HL-60 (cell line): ENCODE results near the gene IFITM5.
"Not testable (repeated sequence)": the region's sequence is repeated elsewhere in the genome, so short reads cannot be mapped to it uniquely, and the experiment has no call there.

Experiments
- DNase-seq, 2 experiments: peaks; one replicate each; pipeline ENCODE4 v3.0.0-alpha.2; 2010 to 2020; ENCODE audit warnings: low read depth in 1 of 2, low spot score in 1 of 2
- H3K27ac ChIP-seq: fragments of 250-450 bp; sonication (Bioruptor Pico); replicated peaks from 2 replicates; pipeline ENCODE4 v1.5.1; 2020; ENCODE audit warnings: mild to moderate bottlenecking, moderate library complexity
- H3K27me3 ChIP-seq: fragments of 250-450 bp; sonication (Bioruptor Pico); 2 replicates; pipeline ENCODE4 v1.5.1; 2021; ENCODE audit warnings: mild to moderate bottlenecking, moderate library complexity; ENCODE audit not compliant: insufficient read depth, poor library complexity, severe bottlenecking
- H3K4me3 ChIP-seq: replicated peaks from 2 replicates; pipeline ENCODE4 v1.5.1; 2011; ENCODE audit warnings: mild to moderate bottlenecking, control low read depth, low read length; ENCODE audit not compliant: insufficient read depth
- GABPA ChIP-seq: IDR thresholded peaks from 2 replicates; pipeline ENCODE4 v1.6.1; 2012; ENCODE audit warnings: low read depth
- POLR2AphosphoS5 ChIP-seq: IDR thresholded peaks from 2 replicates; pipeline ENCODE4 v1.6.1; 2012; ENCODE audit warnings: low read depth
- SPI1 ChIP-seq: IDR thresholded peaks from 2 replicates; pipeline ENCODE4 v1.6.1; 2012; ENCODE audit warnings: low read depth, mild to moderate bottlenecking, borderline replicate concordance
- TF ChIP-seq, protein P1 (sequence below): IDR thresholded peaks from one replicate; pipeline ENCODE4 v1.5.1; 2011; ENCODE audit warnings: low read length, control low read depth, inconsistent platforms; ENCODE audit not compliant: insufficient read depth
- TF ChIP-seq, protein P2 (sequence below): IDR thresholded peaks from 2 replicates; pipeline ENCODE4 v1.6.1; 2012; ENCODE audit warnings: low read depth; ENCODE audit not compliant: insufficient replicate concordance

IFITM5 gene

DNA sequence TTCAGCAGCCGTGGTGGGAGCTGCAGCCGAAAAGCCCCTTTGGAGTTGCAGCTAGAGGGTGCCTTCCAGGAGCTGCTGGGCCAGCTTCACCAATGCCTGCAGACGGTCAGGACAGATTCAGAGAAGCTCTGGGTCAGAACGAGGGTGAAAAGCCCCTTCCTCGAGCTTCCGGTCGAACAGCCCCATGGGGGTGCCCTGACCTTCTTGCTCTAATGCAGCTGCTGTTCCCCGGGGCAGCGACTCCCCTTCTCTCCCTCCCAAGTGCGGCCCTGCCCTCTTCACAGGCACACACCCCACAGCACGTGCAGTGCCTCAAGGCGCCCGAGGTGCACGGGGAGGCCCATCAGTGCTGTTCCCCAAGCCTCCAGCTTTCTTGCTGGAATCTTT is 31.0 kb upstream of the IFITM5 start:
- DNase-seq = no peak
- Histone ChIP-seq H3K27ac (no peak overlapping the region), H3K4me3 (no peak overlapping the region), H3K27me3 (peaks cover 4% of the 10 kb centered on the region)
- TF ChIP-seq, protein P1, sequence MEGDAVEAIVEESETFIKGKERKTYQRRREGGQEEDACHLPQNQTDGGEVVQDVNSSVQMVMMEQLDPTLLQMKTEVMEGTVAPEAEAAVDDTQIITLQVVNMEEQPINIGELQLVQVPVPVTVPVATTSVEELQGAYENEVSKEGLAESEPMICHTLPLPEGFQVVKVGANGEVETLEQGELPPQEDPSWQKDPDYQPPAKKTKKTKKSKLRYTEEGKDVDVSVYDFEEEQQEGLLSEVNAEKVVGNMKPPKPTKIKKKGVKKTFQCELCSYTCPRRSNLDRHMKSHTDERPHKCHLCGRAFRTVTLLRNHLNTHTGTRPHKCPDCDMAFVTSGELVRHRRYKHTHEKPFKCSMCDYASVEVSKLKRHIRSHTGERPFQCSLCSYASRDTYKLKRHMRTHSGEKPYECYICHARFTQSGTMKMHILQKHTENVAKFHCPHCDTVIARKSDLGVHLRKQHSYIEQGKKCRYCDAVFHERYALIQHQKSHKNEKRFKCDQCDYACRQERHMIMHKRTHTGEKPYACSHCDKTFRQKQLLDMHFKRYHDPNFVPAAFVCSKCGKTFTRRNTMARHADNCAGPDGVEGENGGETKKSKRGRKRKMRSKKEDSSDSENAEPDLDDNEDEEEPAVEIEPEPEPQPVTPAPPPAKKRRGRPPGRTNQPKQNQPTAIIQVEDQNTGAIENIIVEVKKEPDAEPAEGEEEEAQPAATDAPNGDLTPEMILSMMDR = no peak
- TF ChIP-seq SPI1 (no peak), POLR2AphosphoS5 (no peak), GABPA (no peak)
- TF ChIP-seq, protein P2, sequence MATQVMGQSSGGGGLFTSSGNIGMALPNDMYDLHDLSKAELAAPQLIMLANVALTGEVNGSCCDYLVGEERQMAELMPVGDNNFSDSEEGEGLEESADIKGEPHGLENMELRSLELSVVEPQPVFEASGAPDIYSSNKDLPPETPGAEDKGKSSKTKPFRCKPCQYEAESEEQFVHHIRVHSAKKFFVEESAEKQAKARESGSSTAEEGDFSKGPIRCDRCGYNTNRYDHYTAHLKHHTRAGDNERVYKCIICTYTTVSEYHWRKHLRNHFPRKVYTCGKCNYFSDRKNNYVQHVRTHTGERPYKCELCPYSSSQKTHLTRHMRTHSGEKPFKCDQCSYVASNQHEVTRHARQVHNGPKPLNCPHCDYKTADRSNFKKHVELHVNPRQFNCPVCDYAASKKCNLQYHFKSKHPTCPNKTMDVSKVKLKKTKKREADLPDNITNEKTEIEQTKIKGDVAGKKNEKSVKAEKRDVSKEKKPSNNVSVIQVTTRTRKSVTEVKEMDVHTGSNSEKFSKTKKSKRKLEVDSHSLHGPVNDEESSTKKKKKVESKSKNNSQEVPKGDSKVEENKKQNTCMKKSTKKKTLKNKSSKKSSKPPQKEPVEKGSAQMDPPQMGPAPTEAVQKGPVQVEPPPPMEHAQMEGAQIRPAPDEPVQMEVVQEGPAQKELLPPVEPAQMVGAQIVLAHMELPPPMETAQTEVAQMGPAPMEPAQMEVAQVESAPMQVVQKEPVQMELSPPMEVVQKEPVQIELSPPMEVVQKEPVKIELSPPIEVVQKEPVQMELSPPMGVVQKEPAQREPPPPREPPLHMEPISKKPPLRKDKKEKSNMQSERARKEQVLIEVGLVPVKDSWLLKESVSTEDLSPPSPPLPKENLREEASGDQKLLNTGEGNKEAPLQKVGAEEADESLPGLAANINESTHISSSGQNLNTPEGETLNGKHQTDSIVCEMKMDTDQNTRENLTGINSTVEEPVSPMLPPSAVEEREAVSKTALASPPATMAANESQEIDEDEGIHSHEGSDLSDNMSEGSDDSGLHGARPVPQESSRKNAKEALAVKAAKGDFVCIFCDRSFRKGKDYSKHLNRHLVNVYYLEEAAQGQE = no peak

DNA sequence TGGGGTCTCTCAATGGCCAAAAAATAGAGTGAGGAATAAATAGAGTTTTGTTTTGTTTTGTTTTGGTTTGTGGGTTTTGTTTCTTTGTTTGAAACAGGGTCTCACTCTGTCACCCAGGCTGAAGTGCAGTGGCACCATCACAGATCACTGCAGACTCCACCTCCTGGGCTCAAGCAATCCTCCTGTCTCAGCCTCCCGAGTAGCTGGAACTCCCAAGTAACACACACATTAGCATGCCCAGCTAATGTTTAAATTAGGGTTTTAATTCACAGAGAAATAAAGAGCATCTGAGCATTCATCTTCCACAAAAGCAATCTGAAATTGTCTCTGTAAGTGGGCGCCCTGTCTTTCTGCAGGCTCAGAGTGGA is 30.5 kb upstream of the IFITM5 start:
- DNase-seq = no peak
- H3K4me3 ChIP-seq = no peak overlapping the region
- H3K27me3 ChIP-seq = peaks cover 4% of the 10 kb centered on the region
- no peak overlapping the region for H3K27ac ChIP-seq
- TF ChIP-seq POLR2AphosphoS5 (no peak), SPI1 (no peak), GABPA (no peak)
- TF ChIP-seq, protein P2 = no peak
- TF ChIP-seq, protein P1 = no peak

DNA sequence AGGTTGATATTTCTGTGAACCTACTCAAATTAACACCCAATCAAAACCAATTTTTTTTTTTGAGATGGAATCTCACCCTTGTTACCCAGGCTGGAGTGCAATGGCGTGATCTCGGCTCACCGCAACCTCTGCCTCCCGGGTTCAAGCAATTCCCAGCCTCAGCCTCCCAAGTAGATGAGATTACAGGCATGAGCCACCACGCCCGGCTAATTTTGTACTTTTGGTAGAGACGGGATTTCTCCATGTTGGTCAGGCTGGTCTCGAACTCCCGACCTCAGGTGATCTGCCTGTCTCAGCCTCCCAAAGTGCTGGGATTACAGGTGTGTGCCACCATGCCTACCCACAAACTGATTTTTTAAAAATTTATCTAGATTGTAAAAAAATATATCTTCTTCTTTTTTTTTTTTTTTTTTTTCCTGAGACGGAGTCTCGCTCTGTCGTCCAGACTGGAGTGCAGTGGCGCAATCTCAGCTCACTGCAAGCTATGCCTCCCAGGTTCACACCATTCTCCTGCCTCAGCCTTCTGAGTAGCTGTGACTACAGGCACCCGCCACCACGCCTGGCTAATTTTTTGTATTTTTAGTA is 29.3 kb upstream of the IFITM5 start:
- not testable (repeated sequence) for DNase-seq, H3K27me3 ChIP-seq

DNA sequence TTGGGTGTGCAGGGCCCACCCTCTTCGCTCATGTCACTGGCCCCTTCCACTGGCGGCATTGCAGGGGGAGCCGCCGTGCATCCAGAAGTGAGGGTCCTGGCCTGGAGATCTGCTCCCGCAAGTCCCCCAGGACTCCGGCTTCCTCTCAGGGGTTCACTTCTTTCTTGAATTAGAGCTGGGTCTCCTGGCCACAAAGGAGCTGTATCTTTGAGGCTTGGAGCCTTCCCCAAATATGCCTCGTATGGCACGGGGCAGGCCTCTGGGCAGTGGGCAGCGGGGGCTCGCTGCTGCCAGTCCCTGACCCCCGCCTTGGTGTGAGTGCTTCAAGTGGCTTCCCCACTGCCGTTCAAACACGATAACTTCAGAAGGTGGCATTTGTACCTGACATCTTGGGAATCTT is 28.7 kb upstream of the IFITM5 start:
- TF ChIP-seq GABPA = no peak
- TF ChIP-seq, protein P2 = no peak
- Histone ChIP-seq H3K27ac (no peak overlapping the region), H3K27me3 (peaks cover 4% of the 10 kb centered on the region), H3K4me3 (no peak overlapping the region)
- no peak for DNase-seq

More for the DNA sequence above, 29.3 kb upstream of the IFITM5 start:
- not testable (repeated sequence) for H3K4me3 ChIP-seq, H3K27ac ChIP-seq
